Medulla oblongata (tissue), 1 donor: ENCODE measurements around the gene DCHS1.

ENCODE experiments used
- DNase-seq: peaks from one replicate; pipeline ENCODE4 v3.0.0-alpha.2; 2015; ENCODE audit errors: extremely low spot score

DCHS1 gene

GRCh38 chr11:6673523-6674218 is 18.1 kb upstream of the DCHS1 start:
- no peak for DNase-seq

- DNase-seq, result no peak
Measured at GRCh38 chr11:6671991-6672390, 16.4 kb upstream of the DCHS1 start.

GRCh38 chr11:6670202-6670830 is 14.7 kb upstream of the DCHS1 start:
- DNase-seq, result no peak

- peak; percentile 31 for DNase-seq
Measured at GRCh38 chr11:6667733-6668374, 12.2 kb upstream of the DCHS1 start.

- no peak for DNase-seq
Measured at GRCh38 chr11:6666302-6667183, 10.9 kb upstream of the DCHS1 start.

GRCh38 chr11:6664551-6664950 is 8.9 kb upstream of the DCHS1 start:
- no peak for DNase-seq

- DNase-seq, result no peak
Measured at GRCh38 chr11:6663794-6664469, 8.3 kb upstream of the DCHS1 start.

- DNase-seq, result no peak
Measured at GRCh38 chr11:6660712-6661111, 5.1 kb upstream of the DCHS1 start.

- no peak for DNase-seq
Measured at GRCh38 chr11:6658647-6659046, 3.0 kb upstream of the DCHS1 start.

GRCh38 chr11:6657346-6657745 is 1.7 kb upstream of the DCHS1 start:
- DNase-seq, result no peak

GRCh38 chr11:6656936-6657335 is 1.3 kb upstream of the DCHS1 start:
- no peak for DNase-seq

- no peak for DNase-seq
Measured at GRCh38 chr11:6656584-6656915, 941 bp upstream of the DCHS1 start.

- DNase-seq, result no peak
Measured at GRCh38 chr11:6655020-6655789, 404 bp downstream of the DCHS1 start.

- peak; percentile 45 for DNase-seq
Measured at GRCh38 chr11:6654281-6655019, 1.2 kb downstream of the DCHS1 start.

GRCh38 chr11:6653656-6654055 is 2.0 kb downstream of the DCHS1 start:
- no peak for DNase-seq

- DNase-seq, result no peak
Measured at GRCh38 chr11:6653097-6653496, 2.5 kb downstream of the DCHS1 start.

- no peak for DNase-seq
Measured at GRCh38 chr11:6652182-6652581, 3.4 kb downstream of the DCHS1 start.

- no peak for DNase-seq
Measured at GRCh38 chr11:6650980-6651379, 4.6 kb downstream of the DCHS1 start.

- DNase-seq, result no peak
Measured at GRCh38 chr11:6650104-6650503, 5.5 kb downstream of the DCHS1 start.

- no peak for DNase-seq
Measured at GRCh38 chr11:6648501-6648900, 7.1 kb downstream of the DCHS1 start.
